ENCODE results near the gene TRIM9. TPM values are rescaled to one million over a fixed set of nuclear protein-coding genes. Genes with fewer than 3 reads are reported as not detected.

The TRIM9 gene
- total and polyA plus RNA-seq, 2 experiments from 2014 or later: 4.4 to 6.2 TPM

- no peak for TF ChIP-seq CREB1 (CRISPR knock-in tag; IDR thresholded peaks at IDR 0.05; ENCODE audit: low read depth)
- no peak for TF ChIP-seq POLR2AphosphoS5 (IDR thresholded peaks at IDR 0.05; ENCODE audit: low read depth)
- TF ChIP-seq REST (IDR thresholded peaks at IDR 0.05; ENCODE audit: unreplicated experiment): no peak
- TF ChIP-seq ZNF114 (CRISPR knock-in tag; IDR thresholded peaks at IDR 0.05): no peak
- TF ChIP-seq ZNF462 (CRISPR knock-in tag; IDR thresholded peaks at IDR 0.05): no peak
- no peaks in the 10 kb centered on the region for H3K36me3 ChIP-seq (ENCODE audit: insufficient read depth)
- ATAC-seq (no peak), DNase-seq (ENCODE audit: low spot score) (no peak)
- H2AFZ ChIP-seq: no peak overlapping the region
- H3K9me2 ChIP-seq (ENCODE audit: insufficient read depth): no peaks in the 10 kb centered on the region
- no peak overlapping the region for H3K27ac ChIP-seq (ENCODE audit: low read depth)
- no peaks in the 10 kb centered on the region for H3K4me1 Mint-ChIP-seq
- H3K27me3 ChIP-seq (ENCODE audit: insufficient read depth): no peaks in the 10 kb centered on the region
- H4K20me1 ChIP-seq (replicated peaks; ENCODE audit: insufficient read depth): no peaks in the 10 kb centered on the region
- no peaks in the 10 kb centered on the region for H3K4me1 ChIP-seq (ENCODE audit: insufficient read depth)
- no peak overlapping the region for H3K4me2 ChIP-seq
- H3K4me3 ChIP-seq: no peak overlapping the region
- H3K36me3 Mint-ChIP-seq (ENCODE audit: low read depth): no peaks in the 10 kb centered on the region
- H3K9me3 Mint-ChIP-seq: no peaks in the 10 kb centered on the region
- H3K79me2 ChIP-seq (replicated peaks; ENCODE audit: insufficient read depth): no peaks in the 10 kb centered on the region
- H3F3A ChIP-seq (replicated peaks; ENCODE audit: low read depth): no peaks in the 10 kb centered on the region
- no peaks in the 10 kb centered on the region for H3K27me3 Mint-ChIP-seq (ENCODE audit: insufficient read depth, low read depth, poor library complexity)
- H3K4me3 Mint-ChIP-seq: no peak overlapping the region
- no peak overlapping the region for H3K27ac Mint-ChIP-seq
These were observed 86.5 kb downstream of the TRIM9 start for GRCh38 chr14:51008446-51008845.
